A549 (cell line): ENCODE measurements around the gene TMEM106C. TPM values are rescaled to one million over a fixed set of nuclear protein-coding genes. Genes with fewer than 3 reads are reported as not detected.
A peak's percentile ranks its signal among the peaks of the same experiment; 100 is the strongest.

Source experiments
- ATAC-seq, 2 experiments: fragments of 200-7000 bp in 1 of 2; fragments of >200 bp in 1 of 2; cut with Nextera tagmentation in 1 of 2; cut with Tn5 transposase in 1 of 2; 3 replicates each; pipeline versions ENCODE4 v1.8.0 to v1.9.1; 2018 to 2020; ENCODE audit warnings: mild to moderate bottlenecking in 1 of 2, moderate library complexity in 1 of 2
- CTCF ChIA-PET: fragments of 300-600 bp; sonication (Branson Sonifier 250); formaldehyde crosslinking; extraction: SDS; loops from one replicate; lab custom pipeline; 2021; ENCODE audit warnings: antibody characterized with exemption, inconsistent platforms; lab: Yijun Ruan, JAX
- POLR2A ChIA-PET: fragments of 350-600 bp; formaldehyde crosslinking; extraction: SDS; loops from one replicate; lab custom pipeline; 2021; ENCODE audit warnings: antibody characterized with exemption, inconsistent platforms; lab: Yijun Ruan, JAX
- DNase-seq, 2 experiments: peaks; one replicate each; pipeline versions ENCODE4 v3.0.0 to v3.0.0-alpha.2; 2011 to 2016; ENCODE audit warnings: low read depth in 1 of 2, low spot score in 1 of 2
- FAIRE-seq: peaks from 2 replicates; lab custom pipeline; 2011; peaks lifted over from hg19 to GRCh38; lab: Jason Lieb, UNC
- H3K27ac ChIP-seq, 2 experiments: fragments of >200 bp; sonication (Bioruptor Twin); formaldehyde crosslinking; 3 replicates each; pipeline ENCODE4 v1.5.1; 2016 to 2017
- H3K4me1 ChIP-seq: fragments of >200 bp; sonication (Bioruptor Twin); formaldehyde crosslinking; 3 replicates; pipeline ENCODE4 v1.6.1; 2016
- H3K4me2 ChIP-seq: fragments of >200 bp; sonication (Bioruptor Twin); formaldehyde crosslinking; 3 replicates; pipeline ENCODE4 v1.6.1; 2016
- H3K4me3 ChIP-seq: fragments of >200 bp; sonication (Bioruptor Twin); formaldehyde crosslinking; 3 replicates; pipeline ENCODE4 v1.5.1; 2016
- H3K9me3 ChIP-seq: fragments of >200 bp; sonication (Bioruptor Twin); formaldehyde crosslinking; 3 replicates; pipeline ENCODE4 v1.6.1; 2016
- CBX2 ChIP-seq: fragments of 200-600 bp; sonication (generic); IDR thresholded peaks from 2 replicates; pipeline ENCODE4 v1.6.1; 2016; ENCODE audit warnings: low read depth, mild to moderate bottlenecking, borderline replicate concordance
- CTCF ChIP-seq: fragments of >200 bp; sonication (Bioruptor Twin); formaldehyde crosslinking; IDR thresholded peaks from 3 replicates; pipeline ENCODE4 v1.5.1; 2016
- EP300 ChIP-seq, 2 experiments: fragments of >200 bp; sonication (Bioruptor Twin); formaldehyde crosslinking; IDR thresholded peaks; 2 replicates in 1 of 2; 3 replicates in 1 of 2; pipeline ENCODE4 v1.6.1; 2016 to 2017
- ESRRA ChIP-seq: fragments of 150-350 bp; IDR thresholded peaks from 2 replicates; pipeline ENCODE4 v1.6.1; 2014; ENCODE audit warnings: mild to moderate bottlenecking, low read length, borderline replicate concordance
- FOSB ChIP-seq: fragments of 250-450 bp; sonication (Bioruptor Pico); IDR thresholded peaks from 2 replicates; pipeline ENCODE4 v1.5.0; 2020; ENCODE audit warnings: mild to moderate bottlenecking, moderate library complexity
- GATA3 ChIP-seq: IDR thresholded peaks from 2 replicates; pipeline ENCODE4 v1.6.1; 2012; ENCODE audit warnings: borderline replicate concordance
- HDAC2 ChIP-seq: fragments of 200-600 bp; sonication (generic); IDR thresholded peaks from 2 replicates; pipeline ENCODE4 v1.6.1; 2016
- JUNB ChIP-seq: fragments of >200 bp; sonication (Bioruptor Twin); formaldehyde crosslinking; IDR thresholded peaks from 2 replicates; pipeline ENCODE4 v1.6.1; 2016
- MYC ChIP-seq: IDR thresholded peaks from 2 replicates; pipeline ENCODE4 v1.6.1; 2012; ENCODE audit warnings: mild to moderate bottlenecking, inconsistent platforms, low read length, improper control_type of control experiment, borderline replicate concordance
- NPAS2 ChIP-seq: fragments of 250-450 bp; sonication (Bioruptor Pico); IDR thresholded peaks from 2 replicates; pipeline ENCODE4 v1.8.0; 2022; ENCODE audit warnings: mild to moderate bottlenecking, moderate library complexity, borderline replicate concordance
- RAD21 ChIP-seq, 2 experiments: fragments of >200 bp in 1 of 2; sonication (Bioruptor Twin) in 1 of 2; formaldehyde crosslinking in 1 of 2; IDR thresholded peaks in 1 of 2; conservative IDR thresholded peaks in 1 of 2; 2 replicates in 1 of 2; 3 replicates in 1 of 2; pipeline ENCODE4 v1.6.1; 2012 to 2018; ENCODE audit warnings: inconsistent platforms in 1 of 2
- RARB ChIP-seq: fragments of 250-450 bp; sonication (Bioruptor Pico); IDR thresholded peaks from 2 replicates; pipeline ENCODE4 v1.8.0; 2021; ENCODE audit warnings: mild to moderate bottlenecking, moderate library complexity
- RNF2 ChIP-seq: fragments of 200-600 bp; sonication (generic); IDR thresholded peaks from 2 replicates; pipeline ENCODE4 v1.6.1; 2016; ENCODE audit warnings: low read depth, mild to moderate bottlenecking, antibody characterized with exemption, moderate library complexity, borderline replicate concordance
- SMC3 ChIP-seq: fragments of >200 bp; sonication (Bioruptor Twin); formaldehyde crosslinking; IDR thresholded peaks from 3 replicates; pipeline ENCODE4 v1.6.1; 2018; ENCODE audit warnings: inconsistent platforms
- TP53 ChIP-seq: fragments of 250-450 bp; sonication (Bioruptor Pico); IDR thresholded peaks from 2 replicates; pipeline ENCODE4 v1.5.0; 2021; ENCODE audit warnings: mild to moderate bottlenecking, moderate library complexity
- WGBS: methylation state at CpG from one replicate; pipeline ENCODE4 v1.1.6; 2017; ENCODE audit errors: missing lambda C conversion rate; 5-methylcytosine and 5-hydroxymethylcytosine counted together
- polyA plus RNA-seq, 4 experiments: library from polyadenylated mRNA; depleted of rRNA in 3 of 4; stranded (reverse); fragments of >200 nt; fragmentation: RNase III in 1 of 4; extraction: RNeasy Plus Mini Kit Qiagen cat#74134 plus additional on column Dnase treatment in 1 of 4; gene quantifications; 2 replicates in 3 of 4; 3 replicates in 1 of 4; pipeline ENCODE4 v1.2.3, GENCODE V29; 2011 to 2017
- TF ChIP-seq, protein P1 (sequence below): fragments of 200-600 bp; sonication (generic); IDR thresholded peaks from 2 replicates; pipeline ENCODE4 v1.6.1; 2016; ENCODE audit warnings: antibody characterized with exemption, mild to moderate bottlenecking, moderate library complexity
- TF ChIP-seq, protein P2 (sequence below): fragments of >200 bp; sonication (Bioruptor Twin); formaldehyde crosslinking; IDR thresholded peaks from 3 replicates; pipeline ENCODE4 v1.6.1; 2016
- TF ChIP-seq, protein P3 (sequence below): fragments of 150-350 bp; IDR thresholded peaks from 2 replicates; pipeline ENCODE4 v1.6.1; 2014; ENCODE audit warnings: low read depth, mild to moderate bottlenecking, low read length
- TF ChIP-seq, protein P4 (sequence below): fragments of >200 bp; sonication (Bioruptor Twin); formaldehyde crosslinking; IDR thresholded peaks from 2 replicates; pipeline ENCODE4 v1.6.1; 2016
- TF ChIP-seq, protein P5 (sequence below): fragments of 250-450 bp; sonication (Bioruptor Pico); IDR thresholded peaks from 2 replicates; pipeline ENCODE4 v1.5.0; 2020; ENCODE audit warnings: low read depth, mild to moderate bottlenecking, moderate library complexity

TMEM106C gene
- polyA plus RNA-seq, 2 of the 4 experiments (the other 2 are of a cell fraction) = 166 to 236 TPM

DNA sequence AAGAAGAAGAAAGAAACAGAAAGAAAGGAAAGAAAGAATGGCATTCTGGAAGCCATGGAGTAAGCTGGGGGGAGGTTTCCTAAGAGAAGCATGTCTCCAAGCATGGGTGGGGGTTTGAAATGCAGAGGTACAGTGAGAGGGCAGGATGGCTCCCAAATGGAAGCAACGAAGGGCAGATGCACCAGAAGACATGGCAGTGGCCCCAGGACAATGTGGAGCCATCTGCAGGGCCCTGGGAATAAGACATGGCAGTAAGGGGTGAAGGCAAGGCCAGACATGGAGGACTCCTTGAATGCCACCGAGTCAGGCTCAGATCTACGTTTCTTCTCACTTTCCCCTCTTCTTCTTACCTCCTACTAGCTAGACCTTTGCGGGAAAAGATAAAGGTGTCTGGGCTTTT lies 45.6 kb downstream of the TMEM106C start:
- CTCF ChIA-PET = interaction anchor here (1.4 kb wide), 1 partner anchor 18 kb away, joined by 3 read pairs; no protein-coding TSS in a partner anchor

More for the DNA sequence above, 45.6 kb downstream of the TMEM106C start:
- POLR2A ChIA-PET = no interaction called here
- no peak for DNase-seq
- TF ChIP-seq GATA3 (no peak), FOSB (CRISPR knock-in tag) (no peak), NPAS2 (CRISPR knock-in tag) (no peak), RARB (no peak), ESRRA (no peak), RNF2 (no peak), HDAC2 (no peak), CTCF (no peak), CBX2 (no peak), EP300 (IDR thresholded peaks at IDR 0.05) (no peak), TP53 (CRISPR knock-in tag) (no peak), SMC3 (no peak), MYC (no peak), JUNB (no peak), RAD21 (conservative IDR thresholded peaks at IDR 0.05 in 1 of 2, IDR thresholded peaks at IDR 0.05 in 1 of 2) (no peak)
- TF ChIP-seq, protein P1, sequence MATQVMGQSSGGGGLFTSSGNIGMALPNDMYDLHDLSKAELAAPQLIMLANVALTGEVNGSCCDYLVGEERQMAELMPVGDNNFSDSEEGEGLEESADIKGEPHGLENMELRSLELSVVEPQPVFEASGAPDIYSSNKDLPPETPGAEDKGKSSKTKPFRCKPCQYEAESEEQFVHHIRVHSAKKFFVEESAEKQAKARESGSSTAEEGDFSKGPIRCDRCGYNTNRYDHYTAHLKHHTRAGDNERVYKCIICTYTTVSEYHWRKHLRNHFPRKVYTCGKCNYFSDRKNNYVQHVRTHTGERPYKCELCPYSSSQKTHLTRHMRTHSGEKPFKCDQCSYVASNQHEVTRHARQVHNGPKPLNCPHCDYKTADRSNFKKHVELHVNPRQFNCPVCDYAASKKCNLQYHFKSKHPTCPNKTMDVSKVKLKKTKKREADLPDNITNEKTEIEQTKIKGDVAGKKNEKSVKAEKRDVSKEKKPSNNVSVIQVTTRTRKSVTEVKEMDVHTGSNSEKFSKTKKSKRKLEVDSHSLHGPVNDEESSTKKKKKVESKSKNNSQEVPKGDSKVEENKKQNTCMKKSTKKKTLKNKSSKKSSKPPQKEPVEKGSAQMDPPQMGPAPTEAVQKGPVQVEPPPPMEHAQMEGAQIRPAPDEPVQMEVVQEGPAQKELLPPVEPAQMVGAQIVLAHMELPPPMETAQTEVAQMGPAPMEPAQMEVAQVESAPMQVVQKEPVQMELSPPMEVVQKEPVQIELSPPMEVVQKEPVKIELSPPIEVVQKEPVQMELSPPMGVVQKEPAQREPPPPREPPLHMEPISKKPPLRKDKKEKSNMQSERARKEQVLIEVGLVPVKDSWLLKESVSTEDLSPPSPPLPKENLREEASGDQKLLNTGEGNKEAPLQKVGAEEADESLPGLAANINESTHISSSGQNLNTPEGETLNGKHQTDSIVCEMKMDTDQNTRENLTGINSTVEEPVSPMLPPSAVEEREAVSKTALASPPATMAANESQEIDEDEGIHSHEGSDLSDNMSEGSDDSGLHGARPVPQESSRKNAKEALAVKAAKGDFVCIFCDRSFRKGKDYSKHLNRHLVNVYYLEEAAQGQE = no peak
- TF ChIP-seq, protein P2, sequence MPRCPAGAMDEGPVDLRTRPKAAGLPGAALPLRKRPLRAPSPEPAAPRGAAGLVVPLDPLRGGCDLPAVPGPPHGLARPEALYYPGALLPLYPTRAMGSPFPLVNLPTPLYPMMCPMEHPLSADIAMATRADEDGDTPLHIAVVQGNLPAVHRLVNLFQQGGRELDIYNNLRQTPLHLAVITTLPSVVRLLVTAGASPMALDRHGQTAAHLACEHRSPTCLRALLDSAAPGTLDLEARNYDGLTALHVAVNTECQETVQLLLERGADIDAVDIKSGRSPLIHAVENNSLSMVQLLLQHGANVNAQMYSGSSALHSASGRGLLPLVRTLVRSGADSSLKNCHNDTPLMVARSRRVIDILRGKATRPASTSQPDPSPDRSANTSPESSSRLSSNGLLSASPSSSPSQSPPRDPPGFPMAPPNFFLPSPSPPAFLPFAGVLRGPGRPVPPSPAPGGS = no peak
- TF ChIP-seq, protein P3, sequence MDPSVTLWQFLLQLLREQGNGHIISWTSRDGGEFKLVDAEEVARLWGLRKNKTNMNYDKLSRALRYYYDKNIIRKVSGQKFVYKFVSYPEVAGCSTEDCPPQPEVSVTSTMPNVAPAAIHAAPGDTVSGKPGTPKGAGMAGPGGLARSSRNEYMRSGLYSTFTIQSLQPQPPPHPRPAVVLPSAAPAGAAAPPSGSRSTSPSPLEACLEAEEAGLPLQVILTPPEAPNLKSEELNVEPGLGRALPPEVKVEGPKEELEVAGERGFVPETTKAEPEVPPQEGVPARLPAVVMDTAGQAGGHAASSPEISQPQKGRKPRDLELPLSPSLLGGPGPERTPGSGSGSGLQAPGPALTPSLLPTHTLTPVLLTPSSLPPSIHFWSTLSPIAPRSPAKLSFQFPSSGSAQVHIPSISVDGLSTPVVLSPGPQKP = no peak
- TF ChIP-seq, protein P4, sequence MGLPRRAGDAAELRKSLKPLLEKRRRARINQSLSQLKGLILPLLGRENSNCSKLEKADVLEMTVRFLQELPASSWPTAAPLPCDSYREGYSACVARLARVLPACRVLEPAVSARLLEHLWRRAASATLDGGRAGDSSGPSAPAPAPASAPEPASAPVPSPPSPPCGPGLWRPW = no peak
- TF ChIP-seq, protein P5, sequence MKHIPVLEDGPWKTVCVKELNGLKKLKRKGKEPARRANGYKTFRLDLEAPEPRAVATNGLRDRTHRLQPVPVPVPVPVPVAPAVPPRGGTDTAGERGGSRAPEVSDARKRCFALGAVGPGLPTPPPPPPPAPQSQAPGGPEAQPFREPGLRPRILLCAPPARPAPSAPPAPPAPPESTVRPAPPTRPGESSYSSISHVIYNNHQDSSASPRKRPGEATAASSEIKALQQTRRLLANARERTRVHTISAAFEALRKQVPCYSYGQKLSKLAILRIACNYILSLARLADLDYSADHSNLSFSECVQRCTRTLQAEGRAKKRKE (CRISPR knock-in tag) = no peak
- peak in 1 of 2 experiments; percentile 39; a peak in 3 of 6 replicates for ATAC-seq
- Histone ChIP-seq H3K4me1 (peaks cover 7% of the 10 kb centered on the region), H3K4me2 (no peak overlapping the region), H3K9me3 (no peaks in the 10 kb centered on the region), H3K27ac (no peak overlapping the region), H3K4me3 (no peak overlapping the region)
- 46% methylated on average over 4 of the region's 4 CpGs for WGBS
- FAIRE-seq = no peak
